ENCODE results near the gene DDX50.

DDX50 gene

DNA sequence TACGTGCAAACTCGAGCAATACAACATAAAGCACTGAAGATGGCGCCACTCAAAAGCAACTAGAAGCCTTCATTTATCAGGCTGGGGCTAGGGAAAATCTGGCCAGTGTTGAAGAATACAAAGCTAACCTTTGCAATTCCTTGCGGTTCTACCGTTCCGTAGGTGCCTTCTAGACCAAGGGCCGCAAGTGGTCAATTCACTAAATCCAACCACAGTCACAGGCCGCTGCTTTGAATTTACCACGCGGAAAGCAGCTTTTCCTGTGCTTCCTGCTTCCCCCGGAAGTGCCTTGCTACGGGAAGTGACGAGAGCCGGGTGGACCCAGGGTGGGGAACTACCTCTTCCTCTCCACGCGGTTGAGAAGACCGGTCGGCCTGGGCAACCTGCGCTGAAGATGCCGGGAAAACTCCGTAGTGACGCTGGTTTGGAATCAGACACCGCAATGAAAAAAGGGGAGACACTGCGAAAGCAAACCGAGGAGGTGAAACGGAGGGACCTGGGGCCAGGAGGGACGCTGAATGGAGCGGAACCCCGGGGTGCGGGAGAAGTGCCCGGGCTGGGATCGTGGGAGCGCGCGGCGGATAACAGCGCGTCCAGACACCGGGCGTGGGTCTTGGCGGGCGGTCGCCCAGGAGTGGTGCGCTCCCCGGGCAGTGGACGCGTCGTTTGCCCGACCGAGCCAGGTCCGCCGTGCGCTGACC lies 54.9 kb downstream of the DDX50 start, which contains the start of gene DDX21:
TSS of gene DDX21 (plus strand) at position 339 of the 701 bp plus-strand sequence. CDS start at position 395, 56 bp downstream.
- TF ChIP-seq, protein P1, sequence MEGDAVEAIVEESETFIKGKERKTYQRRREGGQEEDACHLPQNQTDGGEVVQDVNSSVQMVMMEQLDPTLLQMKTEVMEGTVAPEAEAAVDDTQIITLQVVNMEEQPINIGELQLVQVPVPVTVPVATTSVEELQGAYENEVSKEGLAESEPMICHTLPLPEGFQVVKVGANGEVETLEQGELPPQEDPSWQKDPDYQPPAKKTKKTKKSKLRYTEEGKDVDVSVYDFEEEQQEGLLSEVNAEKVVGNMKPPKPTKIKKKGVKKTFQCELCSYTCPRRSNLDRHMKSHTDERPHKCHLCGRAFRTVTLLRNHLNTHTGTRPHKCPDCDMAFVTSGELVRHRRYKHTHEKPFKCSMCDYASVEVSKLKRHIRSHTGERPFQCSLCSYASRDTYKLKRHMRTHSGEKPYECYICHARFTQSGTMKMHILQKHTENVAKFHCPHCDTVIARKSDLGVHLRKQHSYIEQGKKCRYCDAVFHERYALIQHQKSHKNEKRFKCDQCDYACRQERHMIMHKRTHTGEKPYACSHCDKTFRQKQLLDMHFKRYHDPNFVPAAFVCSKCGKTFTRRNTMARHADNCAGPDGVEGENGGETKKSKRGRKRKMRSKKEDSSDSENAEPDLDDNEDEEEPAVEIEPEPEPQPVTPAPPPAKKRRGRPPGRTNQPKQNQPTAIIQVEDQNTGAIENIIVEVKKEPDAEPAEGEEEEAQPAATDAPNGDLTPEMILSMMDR (IDR thresholded peaks at IDR 0.05; ENCODE audit: poor library complexity, severe bottlenecking) = peak; percentile 82
- Histone ChIP-seq H3K36me3 (ENCODE audit: low read depth) (peaks cover 40% of the 10 kb centered on the region), H3K9me3 (ENCODE audit: severe bottlenecking) (no peaks in the 10 kb centered on the region), H3K4me1 (ENCODE audit: insufficient read depth, poor library complexity, severe bottlenecking) (peaks cover 13% of the 10 kb centered on the region), H3K27ac (ENCODE audit: poor library complexity, severe bottlenecking) (peak within 1 kb of the TSS; percentile 69), H3K27me3 (ENCODE audit: insufficient read depth, poor library complexity, severe bottlenecking) (no peaks in the 10 kb centered on the region), H3K4me3 (ENCODE audit: severe bottlenecking) (peak within 1 kb of the TSS; percentile 89)
- DNase-seq (ENCODE audit: low spot score) (peak; percentile 91), ATAC-seq (ENCODE audit: low read depth) (peak; percentile 88)

DNA sequence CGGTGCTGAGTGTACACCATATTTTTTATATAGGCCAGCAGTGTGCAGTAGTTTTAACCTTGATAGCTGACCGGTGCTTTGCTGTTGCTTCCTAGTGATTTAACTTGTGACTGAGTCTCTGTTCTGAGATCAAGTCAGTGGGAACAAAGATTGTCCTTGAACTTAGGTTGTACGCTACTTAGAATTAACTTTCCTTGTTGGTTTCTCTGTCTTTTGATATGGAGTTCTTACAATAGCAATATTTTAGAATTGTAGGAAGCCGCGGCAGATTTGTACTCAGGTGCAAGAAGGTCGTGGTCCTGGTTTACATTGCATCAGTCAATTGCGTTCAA lies 56.1 kb downstream of the DDX50 start:
- peaks cover 13% of the 10 kb centered on the region for H3K4me1 ChIP-seq (ENCODE audit: insufficient read depth, poor library complexity, severe bottlenecking)
- DNase-seq (ENCODE audit: low spot score) = no peak
- H3K9me3 ChIP-seq (ENCODE audit: severe bottlenecking) = no peaks in the 10 kb centered on the region
- TF ChIP-seq, protein P1 (IDR thresholded peaks at IDR 0.05; ENCODE audit: poor library complexity, severe bottlenecking) = no peak
- no peak for ATAC-seq (ENCODE audit: low read depth)
- H3K27me3 ChIP-seq (ENCODE audit: insufficient read depth, poor library complexity, severe bottlenecking) = no peaks in the 10 kb centered on the region
- H3K27ac ChIP-seq (ENCODE audit: poor library complexity, severe bottlenecking) = peak overlapping the region; percentile 69
- H3K36me3 ChIP-seq (ENCODE audit: low read depth) = peaks cover 52% of the 10 kb centered on the region
- peak overlapping the region; percentile 89 for H3K4me3 ChIP-seq (ENCODE audit: severe bottlenecking)

DNA sequence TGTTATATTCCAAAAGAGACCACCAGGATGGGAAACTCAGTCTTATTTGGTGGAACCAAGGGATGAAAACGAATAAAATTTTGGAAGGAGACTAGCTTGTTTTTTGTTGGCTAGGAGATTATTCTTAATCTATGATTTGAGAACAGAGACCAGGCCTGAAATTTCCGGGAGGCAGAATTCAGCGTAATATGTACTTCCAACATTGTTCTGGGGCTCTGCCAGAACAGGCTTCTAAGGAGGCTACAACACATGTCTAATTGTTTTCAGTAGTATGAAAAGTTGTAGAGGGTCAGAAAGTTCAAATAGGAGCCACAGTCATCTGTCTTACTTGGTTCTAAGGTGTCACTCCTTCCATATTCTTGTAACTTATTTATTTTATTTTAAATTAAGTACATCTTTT lies 56.5 kb downstream of the DDX50 start:
- ATAC-seq (ENCODE audit: low read depth) = no peak
- no peak overlapping the region for H3K27ac ChIP-seq (ENCODE audit: poor library complexity, severe bottlenecking)
- DNase-seq (ENCODE audit: low spot score) = no peak

DNA sequence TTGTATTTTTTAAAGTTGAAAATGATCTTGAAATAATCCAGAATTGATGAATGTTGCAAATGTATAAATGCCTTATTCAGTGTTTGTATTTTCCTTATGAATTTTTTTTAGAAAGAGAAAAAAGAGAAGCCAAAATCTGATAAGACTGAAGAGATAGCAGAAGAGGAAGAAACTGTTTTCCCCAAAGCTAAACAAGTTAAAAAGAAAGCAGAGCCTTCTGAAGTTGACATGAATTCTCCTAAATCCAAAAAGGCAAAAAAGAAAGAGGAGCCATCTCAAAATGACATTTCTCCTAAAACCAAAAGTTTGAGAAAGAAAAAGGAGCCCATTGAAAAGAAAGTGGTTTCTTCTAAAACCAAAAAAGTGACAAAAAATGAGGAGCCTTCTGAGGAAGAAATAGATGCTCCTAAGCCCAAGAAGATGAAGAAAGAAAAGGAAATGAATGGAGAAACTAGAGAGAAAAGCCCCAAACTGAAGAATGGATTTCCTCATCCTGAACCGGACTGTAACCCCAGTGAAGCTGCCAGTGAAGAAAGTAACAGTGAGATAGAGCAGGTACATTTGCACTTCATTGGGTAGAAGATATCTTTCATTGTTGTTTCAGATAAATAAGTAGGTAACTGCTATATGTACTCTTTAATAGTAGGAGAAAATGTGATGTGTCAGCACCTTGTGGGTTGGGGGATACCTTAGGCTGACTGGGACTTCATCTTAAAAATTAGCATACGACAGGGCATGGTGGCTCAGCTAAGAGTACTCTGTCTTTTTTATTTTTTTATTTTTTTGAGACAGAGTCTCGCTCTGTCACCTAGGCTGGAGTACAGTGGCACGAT lies 58.8 kb downstream of the DDX50 start:
- Histone ChIP-seq H3K4me3 (ENCODE audit: severe bottlenecking) (no peak overlapping the region), H3K9me3 (ENCODE audit: severe bottlenecking) (no peaks in the 10 kb centered on the region), H3K36me3 (ENCODE audit: low read depth) (peaks cover 79% of the 10 kb centered on the region), H3K4me1 (ENCODE audit: insufficient read depth, poor library complexity, severe bottlenecking) (peaks cover 13% of the 10 kb centered on the region), H3K27ac (ENCODE audit: poor library complexity, severe bottlenecking) (no peak overlapping the region), H3K27me3 (ENCODE audit: insufficient read depth, poor library complexity, severe bottlenecking) (no peaks in the 10 kb centered on the region)
- DNase-seq (ENCODE audit: low spot score) (no peak), ATAC-seq (ENCODE audit: low read depth) (no peak)
- TF ChIP-seq, protein P1 (IDR thresholded peaks at IDR 0.05; ENCODE audit: poor library complexity, severe bottlenecking) = no peak

More for the DNA sequence above, 56.5 kb downstream of the DDX50 start:
- Histone ChIP-seq H3K27me3 (ENCODE audit: insufficient read depth, poor library complexity, severe bottlenecking) (no peaks in the 10 kb centered on the region), H3K4me3 (ENCODE audit: severe bottlenecking) (peak overlapping the region; percentile 89), H3K9me3 (ENCODE audit: severe bottlenecking) (no peaks in the 10 kb centered on the region), H3K4me1 (ENCODE audit: insufficient read depth, poor library complexity, severe bottlenecking) (peaks cover 13% of the 10 kb centered on the region), H3K36me3 (ENCODE audit: low read depth) (peaks cover 56% of the 10 kb centered on the region)
- TF ChIP-seq, protein P1 (IDR thresholded peaks at IDR 0.05; ENCODE audit: poor library complexity, severe bottlenecking) = no peak
